Calu3 (cell line): Measurements from ENCODE around the gene FBXO44. TPM values are rescaled to one million over a fixed set of nuclear protein-coding genes. Genes with fewer than 3 reads are reported as not detected.

Experiments
- BruUV-seq: library from RNA; stranded (reverse); fragments of 400-500 nt; replicated peaks from 2 replicates; lab custom pipeline; 2021; lab: Mats Ljungman, UMichigan
- CTCF ChIA-PET: fragments of 300-600 bp; sonication (Branson Sonifier 250); formaldehyde crosslinking; loops from one replicate; lab custom pipeline; 2022; ENCODE audit warnings: antibody characterized with exemption; lab: Charles Lee
- DNase-seq: peaks from one replicate; pipeline ENCODE4 v3.0.0; 2022
- H3K27ac Mint-ChIP-seq: one replicate; pipeline ENCODE4 v1.8.0; 2022; ENCODE audit warnings: mixed read lengths; ENCODE audit not compliant: unreplicated experiment
- H3K27me3 Mint-ChIP-seq: one replicate; pipeline ENCODE4 v1.8.0; 2022; ENCODE audit warnings: mixed read lengths; ENCODE audit not compliant: unreplicated experiment
- H3K36me3 Mint-ChIP-seq: one replicate; pipeline ENCODE4 v1.8.0; 2022; ENCODE audit warnings: mild to moderate bottlenecking, moderate library complexity, mixed read lengths; ENCODE audit not compliant: insufficient read depth, unreplicated experiment
- H3K4me1 Mint-ChIP-seq: one replicate; pipeline ENCODE4 v1.8.0; 2022; ENCODE audit warnings: mild to moderate bottlenecking, low read depth, mixed read lengths; ENCODE audit not compliant: unreplicated experiment
- H3K4me3 Mint-ChIP-seq: one replicate; pipeline ENCODE4 v1.8.0; 2022; ENCODE audit warnings: mild to moderate bottlenecking, low read depth, moderate library complexity, mixed read lengths; ENCODE audit not compliant: unreplicated experiment
- H3K9me3 Mint-ChIP-seq: one replicate; pipeline ENCODE4 v1.8.0; 2022; ENCODE audit warnings: low read depth, mixed read lengths; ENCODE audit not compliant: unreplicated experiment
- intact Hi-C: fragments of 100-400 bp; cut with micrococcal nuclease; formaldehyde crosslinking; loops from one replicate; pipeline ENCODE4 v1.10.0; 2022; ENCODE audit not compliant: unreplicated experiment
- total RNA-seq: library from RNA; stranded (reverse); gene quantifications from 2 replicates; pipeline ENCODE4 v1.2.3, GENCODE V29; 2022
- TF ChIP-seq, protein P1 (sequence below): fragments of 200-600 bp; IDR thresholded peaks from one replicate; pipeline ENCODE4 v1.8.0; 2022; ENCODE audit warnings: antibody characterized with exemption; ENCODE audit not compliant: unreplicated experiment

FBXO44 gene
- total RNA-seq, 1 experiment from 2014 or later, result 9.8 TPM

DNA sequence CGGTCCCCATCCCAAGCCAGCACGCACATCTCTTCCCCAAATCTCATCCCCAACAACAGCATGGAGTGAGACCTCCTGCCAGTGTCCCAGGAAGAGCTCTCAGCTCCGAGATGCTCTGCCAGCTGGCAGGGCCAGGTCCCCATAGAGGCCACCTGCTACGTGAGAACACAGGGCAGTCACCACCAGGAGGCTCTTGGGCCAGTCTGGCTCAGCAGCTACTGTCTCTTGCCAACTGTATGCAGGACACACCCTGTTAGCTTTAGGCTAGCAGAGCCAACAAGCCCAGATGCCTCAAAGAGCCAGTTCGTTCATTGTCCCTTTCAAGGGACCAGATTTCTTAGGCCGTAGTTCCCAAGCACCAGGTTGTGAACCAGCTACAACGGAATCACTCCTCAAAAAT, 37.4 kb upstream of the FBXO44 start:
- intact Hi-C loops, result no loop called here
- CTCF ChIA-PET, result no interaction called here
- Mint-ChIP-seq H3K4me3 (no peak overlapping the region), H3K27ac (no peak overlapping the region), H3K4me1 (no peaks in the 10 kb centered on the region), H3K36me3 (no peaks in the 10 kb centered on the region), H3K27me3 (peaks cover 81% of the 10 kb centered on the region), H3K9me3 (peaks cover 3% of the 10 kb centered on the region)
- no peak for DNase-seq
- TF ChIP-seq, protein P1, sequence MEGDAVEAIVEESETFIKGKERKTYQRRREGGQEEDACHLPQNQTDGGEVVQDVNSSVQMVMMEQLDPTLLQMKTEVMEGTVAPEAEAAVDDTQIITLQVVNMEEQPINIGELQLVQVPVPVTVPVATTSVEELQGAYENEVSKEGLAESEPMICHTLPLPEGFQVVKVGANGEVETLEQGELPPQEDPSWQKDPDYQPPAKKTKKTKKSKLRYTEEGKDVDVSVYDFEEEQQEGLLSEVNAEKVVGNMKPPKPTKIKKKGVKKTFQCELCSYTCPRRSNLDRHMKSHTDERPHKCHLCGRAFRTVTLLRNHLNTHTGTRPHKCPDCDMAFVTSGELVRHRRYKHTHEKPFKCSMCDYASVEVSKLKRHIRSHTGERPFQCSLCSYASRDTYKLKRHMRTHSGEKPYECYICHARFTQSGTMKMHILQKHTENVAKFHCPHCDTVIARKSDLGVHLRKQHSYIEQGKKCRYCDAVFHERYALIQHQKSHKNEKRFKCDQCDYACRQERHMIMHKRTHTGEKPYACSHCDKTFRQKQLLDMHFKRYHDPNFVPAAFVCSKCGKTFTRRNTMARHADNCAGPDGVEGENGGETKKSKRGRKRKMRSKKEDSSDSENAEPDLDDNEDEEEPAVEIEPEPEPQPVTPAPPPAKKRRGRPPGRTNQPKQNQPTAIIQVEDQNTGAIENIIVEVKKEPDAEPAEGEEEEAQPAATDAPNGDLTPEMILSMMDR, result no peak
- no TSS peak for BruUV-seq

DNA sequence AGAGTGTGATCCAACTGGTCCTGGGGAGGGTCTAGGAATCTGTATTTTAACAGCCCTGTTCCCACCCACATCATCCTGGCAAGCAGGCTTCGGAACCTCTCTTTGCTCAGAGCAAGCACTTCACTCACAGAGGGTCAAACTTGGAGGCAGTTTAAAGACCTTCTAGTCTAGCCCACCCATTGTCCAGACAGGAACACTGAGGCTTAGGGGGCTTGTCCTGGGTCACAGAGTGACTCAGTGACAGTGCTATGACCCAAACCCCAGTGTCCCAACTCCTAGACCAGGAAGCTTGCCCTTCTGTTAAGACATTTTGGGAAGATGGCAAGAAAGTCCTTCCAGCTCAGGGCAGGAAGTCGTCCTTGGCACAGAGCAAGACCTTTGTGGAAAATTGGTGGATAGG, 36.9 kb upstream of the FBXO44 start:
- BruUV-seq, result no TSS peak
- Mint-ChIP-seq H3K4me3 (no peak overlapping the region), H3K4me1 (no peaks in the 10 kb centered on the region), H3K27me3 (peaks cover 81% of the 10 kb centered on the region), H3K9me3 (peaks cover under 1% of the 10 kb centered on the region), H3K27ac (no peak overlapping the region), H3K36me3 (no peaks in the 10 kb centered on the region)
- intact Hi-C loops, result no loop called here
- no peak for DNase-seq
- TF ChIP-seq, protein P1, result no peak
- CTCF ChIA-PET, result no interaction called here

DNA sequence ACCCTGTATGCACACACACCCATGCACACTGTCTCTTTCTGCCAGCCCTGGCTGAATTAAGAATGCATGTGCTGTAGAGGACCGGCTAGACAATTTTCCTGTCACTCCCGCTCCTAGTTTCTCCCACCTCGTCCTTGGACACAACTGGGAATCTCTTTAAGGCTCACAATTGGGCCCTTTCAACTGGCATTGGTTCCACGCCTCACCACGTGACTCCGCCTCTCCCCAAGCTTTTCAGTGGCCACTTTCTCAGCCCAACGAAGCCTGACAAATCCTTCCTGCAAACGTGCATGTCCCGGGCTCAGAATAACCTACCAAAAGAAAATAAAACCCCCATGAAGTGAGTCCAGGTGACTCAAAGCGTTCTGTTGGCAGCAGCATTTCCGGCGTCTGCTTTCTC, 34.3 kb upstream of the FBXO44 start:
- no peak overlapping the region for H3K4me3 Mint-ChIP-seq
- no TSS peak for BruUV-seq
- CTCF ChIA-PET, result no interaction called here
- no peaks in the 10 kb centered on the region for H3K9me3 Mint-ChIP-seq
- H3K27ac Mint-ChIP-seq, result no peak overlapping the region
- H3K4me1 Mint-ChIP-seq, result no peaks in the 10 kb centered on the region
- peaks cover 79% of the 10 kb centered on the region for H3K27me3 Mint-ChIP-seq
- intact Hi-C loops, result no loop called here
- TF ChIP-seq, protein P1, result no peak
- no peaks in the 10 kb centered on the region for H3K36me3 Mint-ChIP-seq
- DNase-seq, result no peak

DNA sequence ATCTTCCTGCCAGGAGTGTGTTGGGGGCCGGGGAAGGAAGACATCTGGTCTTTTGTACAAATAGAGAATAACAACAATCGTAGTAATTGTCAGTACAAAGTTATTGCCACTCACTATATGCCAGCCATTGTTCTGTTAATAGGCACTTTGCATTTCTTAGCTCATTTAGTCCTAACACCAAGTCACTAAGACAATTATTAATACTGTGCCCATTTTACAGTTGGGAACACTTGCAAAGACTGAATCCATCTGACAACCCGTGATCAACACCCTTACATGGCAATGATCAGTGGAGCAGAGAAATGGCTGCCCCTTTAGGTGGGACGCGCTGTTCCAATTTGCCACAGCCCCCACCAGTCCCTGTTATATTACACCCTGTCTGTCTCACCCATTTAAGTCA, 33.8 kb upstream of the FBXO44 start:
- Mint-ChIP-seq H3K4me1 (no peaks in the 10 kb centered on the region), H3K9me3 (no peaks in the 10 kb centered on the region), H3K36me3 (no peaks in the 10 kb centered on the region), H3K27me3 (peaks cover 80% of the 10 kb centered on the region), H3K27ac (no peak overlapping the region), H3K4me3 (no peak overlapping the region)
- no TSS peak for BruUV-seq
- CTCF ChIA-PET, result no interaction called here
- TF ChIP-seq, protein P1, result no peak
- intact Hi-C loops, result no loop called here
- no peak for DNase-seq
